T-cell (primary cell): ENCODE measurements around the gene FBXL15. TPM values are rescaled to one million over a fixed set of nuclear protein-coding genes. Genes with fewer than 3 reads are reported as not detected.
A peak's percentile ranks its signal among the peaks of the same experiment; 100 is the strongest.

Experiments used
- ATAC-seq, 4 experiments: fragments of 200-7000 bp in 3 of 4; fragments of 150-1000 bp in 1 of 4; cut with Tn5 transposase; replicated peaks in 1 of 4; 1 replicate in 3 of 4; 2 replicates in 1 of 4; pipeline ENCODE4 v1.10.0; 2021; ENCODE audit warnings: moderate library complexity in 3 of 4, mild to moderate bottlenecking in 2 of 4, moderate number of reproducible peaks in 1 of 4
- CTCF ChIA-PET, 2 donors: fragments of 300-600 bp; sonication (Branson Sonifier 250); formaldehyde crosslinking; loops; one replicate each; lab custom pipeline; 2022; ENCODE audit warnings: antibody characterized with exemption in 2 of 2; lab: Charles Lee
- POLR2A ChIA-PET, 2 donors: fragments of 300-600 bp; sonication (Branson Sonifier 250); formaldehyde crosslinking; loops; one replicate each; lab custom pipeline; 2022; ENCODE audit warnings: antibody characterized with exemption in 2 of 2; lab: Charles Lee
- DNase-seq, 35 experiments: peaks; one replicate each; pipeline versions ENCODE4 v3.0.0 to v3.0.0-alpha.2; 2013 to 2023
- H3K27ac ChIP-seq: one replicate; pipeline ENCODE4 v1.5.1; 2013; ENCODE audit warnings: low read length
- H3K27me3 ChIP-seq, 2 experiments: replicated peaks in 1 of 2; 1 replicate in 1 of 2; 2 replicates in 1 of 2; pipeline versions ENCODE4 v1.6.1 to v1.7.0; 2013; ENCODE audit warnings: low read length in 1 of 2, mixed read lengths in 1 of 2; ENCODE audit not compliant: control insufficient read depth in 2 of 2, insufficient read depth in 2 of 2; ENCODE audit errors: extremely low read depth in 1 of 2
- H3K36me3 ChIP-seq, 2 donors: 1 replicate in 1 of 2; 2 replicates in 1 of 2; pipeline versions ENCODE4 v1.6.1 to v1.7.0; 2013; ENCODE audit warnings: low read length in 1 of 2; ENCODE audit not compliant: control insufficient read depth in 2 of 2, insufficient read depth in 1 of 2; ENCODE audit errors: extremely low read depth in 1 of 2
- H3K4me1 ChIP-seq, 2 experiments: 1 replicate in 1 of 2; 2 replicates in 1 of 2; pipeline versions ENCODE4 v1.6.1 to v1.7.0; 2013; ENCODE audit warnings: low read length in 2 of 2, mixed read lengths in 1 of 2; ENCODE audit not compliant: insufficient read depth in 2 of 2, control insufficient read depth in 1 of 2; ENCODE audit errors: extremely low read depth in 1 of 2
- H3K4me3 ChIP-seq, 2 donors: 1 replicate in 1 of 2; 2 replicates in 1 of 2; pipeline versions ENCODE4 v1.5.1 to v1.7.0; 2013; ENCODE audit warnings: mild to moderate bottlenecking in 2 of 2, low read length in 1 of 2, moderate library complexity in 1 of 2; ENCODE audit not compliant: control insufficient read depth in 1 of 2; ENCODE audit errors: extremely low read depth in 1 of 2
- H3K9me3 ChIP-seq: 2 replicates; pipeline ENCODE4 v1.7.0; 2013
- H3K27ac Mint-ChIP-seq, 2 donors: one replicate each; pipeline ENCODE4 v1.8.0; 2020 to 2021; ENCODE audit warnings: mild to moderate bottlenecking in 2 of 2, mixed read lengths in 2 of 2
- H3K27me3 Mint-ChIP-seq, 2 donors: one replicate each; pipeline ENCODE4 v1.8.0; 2021 to 2022; ENCODE audit warnings: mixed read lengths in 2 of 2
- H3K36me3 Mint-ChIP-seq: one replicate; pipeline ENCODE4 v1.8.0; 2021; ENCODE audit warnings: mixed read lengths
- H3K4me1 Mint-ChIP-seq, 3 donors: one replicate each; pipeline ENCODE4 v1.8.0; 2020 to 2022; ENCODE audit warnings: mixed read lengths in 3 of 3, mild to moderate bottlenecking in 1 of 3
- H3K4me3 Mint-ChIP-seq, 3 donors: one replicate each; pipeline ENCODE4 v1.8.0; 2020 to 2022; ENCODE audit warnings: mild to moderate bottlenecking in 3 of 3, mixed read lengths in 3 of 3, moderate library complexity in 3 of 3
- H3K9me3 Mint-ChIP-seq, 3 donors: one replicate each; pipeline ENCODE4 v1.8.0; 2020 to 2022; ENCODE audit warnings: mixed read lengths in 3 of 3
- whole genome bisulfite sequencing: methylation state at CpG from one replicate; pipeline ENCODE4 v1.1.5; 2013; ENCODE audit warnings: missing lambda C conversion rate; ENCODE audit not compliant: insufficient coverage; 5-methylcytosine and 5-hydroxymethylcytosine counted together
- total RNA-seq, 35 experiments: library from RNA in 6 of 35; stranded (reverse) in 6 of 35; fragments of 120-200 nt in 1 of 35; gene quantifications; one replicate each; pipeline versions ENCODE4 v1.2.1 to v1.2.4 and lab custom pipeline; 2013 to 2026

The FBXL15 gene
- total RNA-seq, 5 donors from 2014 or later (not counting 1 experiment from before 2014, with no cell fraction given) = 13.3 to 30.4 (median 23.7) TPM

GRCh38 chr10:102381983-102382382, 38.7 kb upstream of the FBXL15 start:
- Mint-ChIP-seq H3K4me1 (peaks cover 0 to 2% (median 0%) of the 10 kb centered on the region in 3 donors), H3K27ac (no peak overlapping the region), H3K4me3 (no peak overlapping the region), H3K27me3 (no peaks in the 10 kb centered on the region), H3K36me3 (peaks cover 30% of the 10 kb centered on the region), H3K9me3 (no peaks in the 10 kb centered on the region)
- no peak overlapping the region for H3K27ac ChIP-seq
- H3K27me3 ChIP-seq = no peaks in the 10 kb centered on the region
- DNase-seq (no peak), ATAC-seq (no peak)
- POLR2A ChIA-PET = interaction anchor here in 1 of 2 donors (0.7 kb wide), 1 partner anchor 81 kb away, joined by 3 read pairs; no protein-coding TSS in a partner anchor
- no peak overlapping the region for H3K4me3 ChIP-seq
- H3K36me3 ChIP-seq = peaks cover 17 to 49% of the 10 kb centered on the region in 2 donors
- H3K9me3 ChIP-seq = no peaks in the 10 kb centered on the region
- CTCF ChIA-PET = interaction anchor here (0.6 to 0.7 kb wide), 3 partner anchors 16 to 338 kb away, joined by 3 to 6 read pairs (median 5); no protein-coding TSS in a partner anchor
- H3K4me1 ChIP-seq = no peaks in the 10 kb centered on the region
- 93% methylated on average over 9 of the region's 9 CpGs for WGBS

- H3K36me3 Mint-ChIP-seq = peaks cover 30% of the 10 kb centered on the region
- CTCF ChIA-PET = no interaction called here
- no peak overlapping the region for H3K27ac Mint-ChIP-seq
- H3K27me3 Mint-ChIP-seq = no peaks in the 10 kb centered on the region
- no peaks in the 10 kb centered on the region for H3K27me3 ChIP-seq
- H3K27ac ChIP-seq = no peak overlapping the region
- ATAC-seq (no peak), DNase-seq (no peak)
- peaks cover 0 to 2% (median 0%) of the 10 kb centered on the region in 3 donors for H3K4me1 Mint-ChIP-seq
- H3K4me3 ChIP-seq = no peak overlapping the region
- H3K4me3 Mint-ChIP-seq = no peak overlapping the region
- H3K9me3 ChIP-seq = no peaks in the 10 kb centered on the region
- POLR2A ChIA-PET = interaction anchor here (0.6 to 0.7 kb wide), 3 partner anchors 9 to 36 kb away, joined by 3 to 13 read pairs (median 6); no protein-coding TSS in a partner anchor
- H3K36me3 ChIP-seq = peaks cover 17 to 44% of the 10 kb centered on the region in 2 donors
- H3K4me1 ChIP-seq = no peaks in the 10 kb centered on the region
- WGBS = 100% methylated on average over 3 of the region's 8 CpGs
- H3K9me3 Mint-ChIP-seq = no peaks in the 10 kb centered on the region
Measured at GRCh38 chr10:102382871-102383270, 37.8 kb upstream of the FBXL15 start.

DNA sequence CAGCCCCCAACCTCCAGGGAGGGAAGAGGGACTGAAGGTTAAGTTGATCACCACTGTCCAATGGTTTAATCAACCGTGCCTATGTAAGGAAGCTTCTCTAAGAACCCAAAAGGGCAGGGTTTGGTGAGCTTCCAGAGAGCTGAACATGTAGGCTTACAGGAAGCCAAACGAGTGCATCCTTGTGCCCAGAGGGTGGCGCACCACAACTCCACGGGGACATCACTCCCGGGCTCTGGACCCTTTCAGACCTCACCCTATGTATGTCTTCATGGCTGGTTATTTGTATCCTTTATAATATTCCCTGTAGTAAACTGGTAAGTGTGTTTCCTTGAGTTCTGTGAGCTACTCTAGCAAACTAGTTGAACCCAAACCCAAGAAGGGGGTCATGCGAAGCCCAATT, 36.6 kb upstream of the FBXL15 start:
- ATAC-seq = peak in 1 of 4 experiments; percentile 54
- H3K9me3 Mint-ChIP-seq = no peaks in the 10 kb centered on the region

DNA sequence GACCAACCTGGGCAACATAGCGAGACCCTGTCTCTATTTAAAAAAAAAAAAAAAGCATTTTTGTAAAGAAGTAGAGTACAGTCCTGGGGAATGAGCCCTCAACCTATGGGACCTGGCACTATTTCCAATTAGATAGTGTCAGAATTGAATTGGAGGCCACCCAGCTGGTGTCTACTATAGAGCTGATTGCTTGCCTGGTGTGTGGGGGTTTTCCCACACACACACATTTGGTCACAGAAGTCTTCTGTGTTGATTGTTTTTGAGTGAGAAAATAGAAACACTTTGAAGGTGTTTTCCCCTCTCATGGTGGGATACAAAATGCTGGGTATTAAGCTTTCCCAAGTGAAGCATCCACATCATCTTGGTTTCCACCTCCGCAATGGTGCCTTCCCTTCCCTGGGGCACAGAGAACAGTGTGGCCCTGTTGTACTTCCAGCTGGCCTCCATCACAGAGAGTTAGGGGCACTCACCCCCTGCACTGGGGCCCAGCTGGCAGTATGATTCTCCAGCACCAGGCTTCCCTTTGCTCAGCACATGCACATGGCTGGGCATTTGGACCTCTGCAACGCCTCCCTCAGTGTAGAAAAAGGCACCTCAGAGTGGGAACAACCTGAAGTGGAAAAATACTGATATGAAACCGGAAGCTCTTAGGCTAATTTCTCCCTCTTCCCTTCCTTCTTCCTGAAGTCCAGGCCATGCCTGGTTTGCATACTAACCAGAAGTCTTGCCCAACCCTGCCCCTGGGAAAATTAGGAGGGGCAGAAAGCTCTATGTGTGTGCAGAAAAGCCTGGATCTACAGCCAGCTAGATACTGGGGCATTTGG, 35.8 kb upstream of the FBXL15 start:
- Histone ChIP-seq H3K27ac (no peak overlapping the region), H3K36me3 (peaks cover 14 to 27% of the 10 kb centered on the region in 2 donors), H3K9me3 (no peaks in the 10 kb centered on the region), H3K27me3 (no peaks in the 10 kb centered on the region), H3K4me3 (no peak overlapping the region), H3K4me1 (no peaks in the 10 kb centered on the region)
- ChIA-PET CTCF (interaction anchor here (0.6 to 1.6 kb wide), 8 partner anchors 12 to 199 kb away, joined by 3 to 7 read pairs (median 4); no protein-coding TSS in a partner anchor), POLR2A (interaction anchor here (0.6 to 1.3 kb wide), 2 partner anchors 11 to 67 kb away, joined by 4 to 5 read pairs; partner anchors contain the start of genes C10orf95 (in 1 of the 2) and NFKB2 (in 1 of the 2))
- ATAC-seq (no peak), DNase-seq (peak in 1 of 35 experiments; percentile 21)
- Mint-ChIP-seq H3K27ac (peak overlapping the region; percentile 19 to 36), H3K36me3 (peaks cover 19% of the 10 kb centered on the region), H3K4me3 (no peak overlapping the region), H3K9me3 (no peaks in the 10 kb centered on the region), H3K4me1 (peaks cover 0 to 2% (median 0%) of the 10 kb centered on the region in 3 donors), H3K27me3 (no peaks in the 10 kb centered on the region)
- WGBS = no CpG with 5 or more reads among the region's 4 CpGs

More for the DNA sequence above, 36.6 kb upstream of the FBXL15 start:
- Mint-ChIP-seq H3K4me3 (no peak overlapping the region), H3K4me1 (peaks cover 0 to 2% (median 0%) of the 10 kb centered on the region in 3 donors), H3K36me3 (peaks cover 27% of the 10 kb centered on the region), H3K27ac (no peak overlapping the region), H3K27me3 (no peaks in the 10 kb centered on the region)
- Histone ChIP-seq H3K4me1 (no peaks in the 10 kb centered on the region), H3K27me3 (no peaks in the 10 kb centered on the region), H3K4me3 (no peak overlapping the region), H3K27ac (no peak overlapping the region), H3K36me3 (peaks cover 14 to 35% of the 10 kb centered on the region in 2 donors), H3K9me3 (no peaks in the 10 kb centered on the region)
- ChIA-PET CTCF (interaction anchor here (0.6 to 1.6 kb wide), 6 partner anchors 12 to 200 kb away, joined by 3 to 7 read pairs (median 6); no protein-coding TSS in a partner anchor), POLR2A (no interaction called here)
- 100% methylated on average over 1 of the region's 6 CpGs for WGBS
- peak in 3 of 35 experiments; percentile 9 to 47 (median 18) for DNase-seq

GRCh38 chr10:102389894-102390293, 30.7 kb upstream of the FBXL15 start:
- H3K4me3 ChIP-seq = no peak overlapping the region
- Mint-ChIP-seq H3K4me3 (no peak overlapping the region), H3K27ac (no peak overlapping the region), H3K36me3 (no peaks in the 10 kb centered on the region), H3K27me3 (no peaks in the 10 kb centered on the region), H3K4me1 (peaks cover 9 to 17% (median 9%) of the 10 kb centered on the region in 3 donors), H3K9me3 (no peaks in the 10 kb centered on the region)
- no peaks in the 10 kb centered on the region for H3K27me3 ChIP-seq
- H3K27ac ChIP-seq = no peak overlapping the region
- ChIA-PET CTCF (interaction anchor here in 1 of 2 donors (0.5 to 1.3 kb wide), 3 partner anchors 18 to 109 kb away, joined by 3 to 5 read pairs (median 3); no protein-coding TSS in a partner anchor), POLR2A (interaction anchor here in 1 of 2 donors (0.7 kb wide), 1 partner anchor 105 kb away, joined by 4 read pairs; no protein-coding TSS in a partner anchor)
- peaks cover 0 to 13% of the 10 kb centered on the region in 2 experiments for H3K4me1 ChIP-seq
- DNase-seq (no peak), ATAC-seq (no peak)
- no peaks in the 10 kb centered on the region for H3K36me3 ChIP-seq
- 100% methylated on average over 2 of the region's 3 CpGs for WGBS
- H3K9me3 ChIP-seq = no peaks in the 10 kb centered on the region

- H3K27me3 Mint-ChIP-seq = no peaks in the 10 kb centered on the region
- H3K27ac Mint-ChIP-seq = no peak overlapping the region
- CTCF ChIA-PET = interaction anchor here in 1 of 2 donors (0.6 kb wide), 1 partner anchor 231 kb away, joined by 5 read pairs; no protein-coding TSS in a partner anchor
- DNase-seq (no peak), ATAC-seq (no peak)
- Histone ChIP-seq H3K27me3 (no peaks in the 10 kb centered on the region), H3K27ac (no peak overlapping the region), H3K9me3 (no peaks in the 10 kb centered on the region), H3K4me1 (peaks cover 10 to 34% of the 10 kb centered on the region in 2 experiments), H3K36me3 (peaks cover 0 to 11% of the 10 kb centered on the region in 2 donors), H3K4me3 (no peak overlapping the region)
- H3K9me3 Mint-ChIP-seq = no peaks in the 10 kb centered on the region
- 93% methylated on average over 3 of the region's 5 CpGs for WGBS
- H3K4me1 Mint-ChIP-seq = peaks cover 22 to 30% (median 26%) of the 10 kb centered on the region in 3 donors
- H3K36me3 Mint-ChIP-seq = peaks cover 5% of the 10 kb centered on the region
- POLR2A ChIA-PET = interaction anchor here (0.5 to 0.6 kb wide), 2 partner anchors 86 to 176 kb away, joined by 5 to 8 read pairs; no protein-coding TSS in a partner anchor
- H3K4me3 Mint-ChIP-seq = peak overlapping the region in 1 of 3 donors; percentile 96
Measured at GRCh38 chr10:102392306-102392705, 28.3 kb upstream of the FBXL15 start.
